HCT116 (cell line): ENCODE measurements around the gene LRCH1. TPM values are rescaled to one million over a fixed set of nuclear protein-coding genes. Genes with fewer than 3 reads are reported as not detected.

Experiments
- ATAC-seq: fragments of 200-7000 bp; cut with Tn5 transposase; 2 replicates; pipeline ENCODE4 v1.9.1; 2020; ENCODE audit warnings: mild to moderate bottlenecking, moderate library complexity
- BruUV-seq: library from RNA; stranded (reverse); fragments of 400-500 nt; replicated peaks from 2 replicates; lab custom pipeline; 2021; lab: Mats Ljungman, UMichigan
- CTCF ChIA-PET: fragments of 300-600 bp; sonication (Branson Sonifier 250); formaldehyde crosslinking; loops from one replicate; lab custom pipeline; 2021; ENCODE audit warnings: antibody characterized with exemption; lab: Charles Lee
- POLR2A ChIA-PET: fragments of 300-600, 350-600 bp; sonication (Branson Sonifier 250); formaldehyde crosslinking; loops from one replicate; lab custom pipeline; 2021; ENCODE audit warnings: antibody characterized with exemption; lab: Charles Lee
- RAD21 ChIA-PET, 2 experiments: fragments of 300-600 bp; sonication (Branson Sonifier 250); formaldehyde crosslinking; loops; one replicate each; lab custom pipeline; 2023; ENCODE audit warnings: low total read pairs in 2 of 2; ENCODE audit not compliant: uncharacterized antibody in 2 of 2, unreplicated experiment in 2 of 2, low non-redundant PET in 1 of 2; lab: Charles Lee
- DNase-seq: peaks from one replicate; pipeline ENCODE4 v3.0.0-alpha.2; 2010; ENCODE audit warnings: low read depth, low spot score
- H2AFZ ChIP-seq: fragments of 200-600 bp; shearing (Covaris generic), sonication (generic); 2 replicates; pipeline ENCODE4 v1.6.1; 2017; ENCODE audit warnings: low read depth, mixed run types, mixed read lengths, antibody characterized with exemption, low read length; ENCODE audit not compliant: poor library complexity, severe bottlenecking
- H3K27ac ChIP-seq: 2 replicates; pipeline ENCODE4 v1.5.1; 2012; ENCODE audit warnings: low read depth, low read length
- H3K27me3 ChIP-seq: fragments of 200-600 bp; sonication (generic); 2 replicates; pipeline ENCODE4 v1.6.1; 2016; ENCODE audit warnings: mixed run types, low read length, mixed read lengths; ENCODE audit not compliant: insufficient read depth
- H3K36me3 ChIP-seq, 2 experiments: fragments of 200-500 bp in 1 of 2; fragments of 200-600 bp in 1 of 2; sonication (Bioruptor generic) in 1 of 2; sonication (generic) in 1 of 2; 2 replicates each; pipeline versions ENCODE4 v1.5.1 to v1.6.1; 2014 to 2016; ENCODE audit warnings: low read length in 2 of 2, inconsistent platforms in 1 of 2, mixed read lengths in 1 of 2, mixed run types in 1 of 2; ENCODE audit not compliant: insufficient read depth in 2 of 2, control insufficient read depth in 1 of 2
- H3K4me1 ChIP-seq, 2 experiments: fragments of 200-600 bp in 1 of 2; sonication (generic) in 1 of 2; 2 replicates each; pipeline versions ENCODE4 v1.5.1 to v1.6.1; 2012 to 2017; ENCODE audit warnings: low read length in 2 of 2, inconsistent platforms in 1 of 2, mild to moderate bottlenecking in 1 of 2, mixed read lengths in 1 of 2, mixed run types in 1 of 2, moderate library complexity in 1 of 2; ENCODE audit not compliant: insufficient read depth in 2 of 2, control insufficient read depth in 1 of 2
- H3K4me2 ChIP-seq: fragments of 200-600 bp; sonication (generic); 2 replicates; pipeline ENCODE4 v1.6.1; 2017; ENCODE audit warnings: mixed run types, low read length, mixed read lengths
- H3K4me3 ChIP-seq, 2 experiments: fragments of 200-600 bp in 1 of 2; sonication (generic) in 1 of 2; replicated peaks in 1 of 2; 2 replicates each; pipeline ENCODE4 v1.5.1; 2011 to 2016; ENCODE audit warnings: low read length in 2 of 2, control low read depth in 1 of 2, low read depth in 1 of 2, mild to moderate bottlenecking in 1 of 2, mixed read lengths in 1 of 2, mixed run types in 1 of 2
- H3K79me2 ChIP-seq: fragments of 200-600 bp; sonication (generic); 2 replicates; pipeline ENCODE4 v1.6.1; 2017; ENCODE audit warnings: mild to moderate bottlenecking, mixed run types, low read length, moderate library complexity, mixed read lengths; ENCODE audit not compliant: insufficient read depth
- H3K9ac ChIP-seq: fragments of 200-600 bp; sonication (generic); 2 replicates; pipeline ENCODE4 v1.6.1; 2016; ENCODE audit warnings: low read length, mixed read lengths
- H3K9me2 ChIP-seq: fragments of 200-600 bp; sonication (generic), shearing (Covaris generic); 2 replicates; pipeline ENCODE4 v1.6.1; 2017; ENCODE audit warnings: mixed run types, mild to moderate bottlenecking, moderate library complexity; ENCODE audit not compliant: insufficient read depth
- H3K9me3 ChIP-seq, 2 experiments: fragments of 200-500 bp in 1 of 2; fragments of 200-600 bp in 1 of 2; sonication (Bioruptor generic) in 1 of 2; sonication (generic) in 1 of 2; 2 replicates each; pipeline ENCODE4 v1.6.1; 2014 to 2017; ENCODE audit warnings: low read length in 2 of 2, mixed read lengths in 2 of 2, inconsistent platforms in 1 of 2, low read depth in 1 of 2, mild to moderate bottlenecking in 1 of 2, mixed run types in 1 of 2, moderate library complexity in 1 of 2; ENCODE audit not compliant: control insufficient read depth in 1 of 2, insufficient read depth in 1 of 2
- H4K20me1 ChIP-seq: fragments of 200-600 bp; sonication (generic), shearing (Covaris generic); 2 replicates; pipeline ENCODE4 v1.6.1; 2017; ENCODE audit warnings: mixed run types, mild to moderate bottlenecking, moderate library complexity; ENCODE audit not compliant: insufficient read depth
- ATF3 ChIP-seq: IDR thresholded peaks from 2 replicates; pipeline ENCODE4 v1.6.1; 2012
- CBX3 ChIP-seq: IDR thresholded peaks from 2 replicates; pipeline ENCODE4 v1.6.1; 2012; ENCODE audit warnings: low read depth
- CEBPB ChIP-seq: IDR thresholded peaks from 2 replicates; pipeline ENCODE4 v1.6.1; 2012; ENCODE audit warnings: low read depth
- CTCF ChIP-seq, 3 experiments: fragments of 200-600 bp in 1 of 3; sonication (generic) in 1 of 3; IDR thresholded peaks in 2 of 3; conservative IDR thresholded peaks in 1 of 3; 2 replicates each; pipeline ENCODE4 v1.5.1; 2012 to 2017; ENCODE audit warnings: low read depth in 2 of 3, low read length in 2 of 3, antibody characterized with exemption in 1 of 3, borderline replicate concordance in 1 of 3, control low read depth in 1 of 3, mild to moderate bottlenecking in 1 of 3, mixed read lengths in 1 of 3, mixed run types in 1 of 3, moderate library complexity in 1 of 3; ENCODE audit not compliant: insufficient read depth in 1 of 3
- EGR1 ChIP-seq: IDR thresholded peaks from 2 replicates; pipeline ENCODE4 v1.6.1; 2012; ENCODE audit warnings: low read depth
- ELF1 ChIP-seq: IDR thresholded peaks from 2 replicates; pipeline ENCODE4 v1.6.1; 2012; ENCODE audit warnings: low read depth, borderline replicate concordance
- EZH2 ChIP-seq: fragments of 200-600 bp; sonication (generic); IDR thresholded peaks from 2 replicates; pipeline ENCODE4 v1.6.1; 2017; ENCODE audit warnings: antibody characterized with exemption, mixed run types
- FOSL1 ChIP-seq: IDR thresholded peaks from 2 replicates; pipeline ENCODE4 v1.6.1; 2012; ENCODE audit warnings: low read depth
- JUND ChIP-seq: IDR thresholded peaks from 2 replicates; pipeline ENCODE4 v1.6.1; 2012
- MAX ChIP-seq: IDR thresholded peaks from 2 replicates; pipeline ENCODE4 v1.6.1; 2012
- POLR2A ChIP-seq: IDR thresholded peaks from 2 replicates; pipeline ENCODE4 v1.7.0; 2011; ENCODE audit warnings: borderline replicate concordance; ENCODE audit not compliant: insufficient read depth, insufficient read length; ENCODE audit errors: extremely low read depth
- POLR2AphosphoS5 ChIP-seq: IDR thresholded peaks from 2 replicates; pipeline ENCODE4 v1.6.1; 2011; ENCODE audit warnings: mild to moderate bottlenecking, low read depth, low read length, moderate library complexity
- RAD21 ChIP-seq: IDR thresholded peaks from 2 replicates; pipeline ENCODE4 v1.6.1; 2012; ENCODE audit warnings: low read depth, mild to moderate bottlenecking
- SIN3A ChIP-seq: IDR thresholded peaks from 2 replicates; pipeline ENCODE4 v1.6.1; 2012; ENCODE audit warnings: low read depth
- TCF7L2 ChIP-seq: IDR thresholded peaks from 2 replicates; pipeline ENCODE4 v1.7.0; 2011; ENCODE audit warnings: borderline replicate concordance, inconsistent platforms; ENCODE audit not compliant: insufficient read depth, insufficient read length; ENCODE audit errors: extremely low read depth
- YY1 ChIP-seq: IDR thresholded peaks from 2 replicates; pipeline ENCODE4 v1.6.1; 2011; ENCODE audit warnings: low read length, low read depth, moderate library complexity, mild to moderate bottlenecking; ENCODE audit not compliant: insufficient replicate concordance; ENCODE audit errors: extremely low read depth
- ZBTB33 ChIP-seq: IDR thresholded peaks from 2 replicates; pipeline ENCODE4 v1.6.1; 2011; ENCODE audit warnings: mild to moderate bottlenecking, low read length, moderate library complexity; ENCODE audit not compliant: insufficient replicate concordance; ENCODE audit errors: extremely low read depth
- ZFX ChIP-seq: fragments of 450-650 bp; IDR thresholded peaks from 2 replicates; pipeline ENCODE4 v1.6.1; 2017
- intact Hi-C: fragments of 100-400 bp; cut with micrococcal nuclease; formaldehyde crosslinking; loops from 2 replicates; pipeline ENCODE4 v1.10.0; 2022
- total RNA-seq: library from RNA; stranded (reverse); gene quantifications from one replicate; pipeline ENCODE4 v1.2.1, GENCODE V29; 2021; ENCODE audit not compliant: unreplicated experiment

The LRCH1 gene
- total RNA-seq, 1 experiment from 2014 or later, result 15.6 TPM

GRCh38 chr13:46778890-46779289 is 225.9 kb downstream of the LRCH1 start:
- no peaks in the 10 kb centered on the region for H3K4me1 ChIP-seq
- no peak for ATAC-seq
- no peak overlapping the region for H3K4me2 ChIP-seq
- ChIA-PET POLR2A (no interaction called here), CTCF (no interaction called here), RAD21 (no interaction called here)
- no peak for DNase-seq
- no TSS peak for BruUV-seq
- H3K27me3 ChIP-seq, result no peaks in the 10 kb centered on the region
- no peaks in the 10 kb centered on the region for H3K9me3 ChIP-seq
- H3K4me3 ChIP-seq, result no peak overlapping the region
- no peaks in the 10 kb centered on the region for H3K9me2 ChIP-seq
- no peak overlapping the region for H2AFZ ChIP-seq
- no peaks in the 10 kb centered on the region for H4K20me1 ChIP-seq
- H3K9ac ChIP-seq, result no peak overlapping the region
- intact Hi-C loops, result no loop called here
- H3K79me2 ChIP-seq, result no peaks in the 10 kb centered on the region
- H3K27ac ChIP-seq, result no peak overlapping the region
- peaks cover 30 to 52% of the 10 kb centered on the region in 2 experiments for H3K36me3 ChIP-seq
- TF ChIP-seq FOSL1 (no peak), TCF7L2 (no peak), YY1 (no peak), JUND (no peak), ATF3 (no peak), MAX (no peak), CBX3 (no peak), SIN3A (no peak), POLR2A (no peak)

- Histone ChIP-seq H3K9me2 (no peaks in the 10 kb centered on the region), H3K27ac (no peak overlapping the region), H3K4me2 (no peak overlapping the region), H3K36me3 (peaks cover 37 to 71% of the 10 kb centered on the region in 2 experiments), H3K4me1 (no peaks in the 10 kb centered on the region), H3K79me2 (no peaks in the 10 kb centered on the region), H3K9ac (no peak overlapping the region), H3K27me3 (no peaks in the 10 kb centered on the region), H2AFZ (no peak overlapping the region), H4K20me1 (no peaks in the 10 kb centered on the region), H3K4me3 (no peak overlapping the region), H3K9me3 (no peaks in the 10 kb centered on the region)
- CTCF ChIA-PET, result interaction anchor here (1.0 kb wide), 1 partner anchor 17 kb away, joined by 3 read pairs; no protein-coding TSS in a partner anchor
- POLR2A ChIA-PET, result no interaction called here
- RAD21 ChIA-PET, result no interaction called here
- no peak for ATAC-seq
- BruUV-seq, result no TSS peak
- intact Hi-C loops, result no loop called here
- no peak for DNase-seq
- TF ChIP-seq JUND, result no peak
- TF ChIP-seq POLR2AphosphoS5, result no peak
- no peak for TF ChIP-seq CEBPB
- TF ChIP-seq ZFX, result no peak
- no peak for TF ChIP-seq ELF1
- no peak for TF ChIP-seq ATF3
- TF ChIP-seq EZH2, result no peak
- TF ChIP-seq POLR2A, result no peak
- no peak for TF ChIP-seq ZBTB33
- TF ChIP-seq RAD21, result no peak
- TF ChIP-seq CTCF (IDR thresholded peaks at IDR 0.05 in 2 of 3, conservative IDR thresholded peaks at IDR 0.05 in 1 of 3; ENCODE audit: borderline replicate concordance in 1 of 3, insufficient read depth in 1 of 3, low read depth in 2 of 3, low read length in 2 of 3), result no peak
- no peak for TF ChIP-seq FOSL1
- no peak for TF ChIP-seq EGR1
These were observed 229.1 kb downstream of the LRCH1 start for GRCh38 chr13:46782066-46782465.
